Hepatocyte (in vitro differentiated cells): Measurements from ENCODE around the gene HPSE2.
"Not testable (repeated sequence)": the region's sequence is repeated elsewhere in the genome, so short reads cannot be mapped to it uniquely, and the experiment has no call there.

Experiments
- CTCF ChIP-seq: fragments of 200-600 bp; sonication (generic); IDR thresholded peaks from 2 replicates; pipeline ENCODE4 v1.5.1; 2016; ENCODE audit warnings: antibody characterized with exemption, mild to moderate bottlenecking; ENCODE audit not compliant: poor library complexity
- EZH2 ChIP-seq: fragments of 200-600 bp; sonication (generic); IDR thresholded peaks from 2 replicates; pipeline ENCODE4 v1.6.1; 2016; ENCODE audit warnings: antibody characterized with exemption, mild to moderate bottlenecking, borderline replicate concordance
- EZH2phosphoT487 ChIP-seq: fragments of 200-600 bp; sonication (generic); IDR thresholded peaks from one replicate; pipeline ENCODE4 v1.6.1; 2018; ENCODE audit warnings: antibody characterized with exemption, mild to moderate bottlenecking, low read depth, moderate library complexity; ENCODE audit not compliant: unreplicated experiment, severe bottlenecking

DNA sequence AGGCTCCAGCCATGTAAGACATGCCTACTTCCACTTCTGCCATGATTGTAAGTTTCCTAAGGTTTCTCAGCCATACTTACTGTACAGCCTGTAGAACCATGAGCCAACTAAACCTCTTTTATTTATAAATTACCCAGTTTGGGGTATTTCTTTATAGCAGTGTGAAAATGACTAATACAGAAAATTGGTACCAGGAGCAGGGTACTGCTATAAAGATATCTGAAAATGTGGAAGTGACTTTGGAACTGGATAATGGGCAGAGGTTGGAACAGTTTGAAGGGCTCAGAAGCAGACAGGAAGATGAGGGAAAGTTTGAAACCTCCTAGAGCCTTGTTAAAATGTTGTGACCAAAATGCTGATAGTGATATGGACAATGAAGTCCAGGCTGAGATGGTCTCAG, 12.2 kb upstream of the HPSE2 start:
- not testable (repeated sequence) for TF ChIP-seq CTCF, EZH2, EZH2phosphoT487
